Measurements from ENCODE around the gene NUP98.

NUP98 gene

GRCh38 chr11:3710485-3711259 is 86.7 kb downstream of the NUP98 start:
- no peak overlapping the region for H3K4me3 ChIP-seq (ENCODE audit: low read depth, low read length)
- H3K9me3 ChIP-seq, result no peaks in the 10 kb centered on the region
- no peak for DNase-seq
- H3K27me3 ChIP-seq, result no peaks in the 10 kb centered on the region
- H3K36me3 ChIP-seq, result peaks cover 17% of the 10 kb centered on the region
- H3K4me1 ChIP-seq, result no peaks in the 10 kb centered on the region
- no peak for TF ChIP-seq CTCF (IDR thresholded peaks at IDR 0.05; ENCODE audit: low read depth, low read length)

- Histone ChIP-seq H3K36me3 (peaks cover 23% of the 10 kb centered on the region), H3K9me3 (no peaks in the 10 kb centered on the region), H3K27me3 (no peaks in the 10 kb centered on the region), H3K4me1 (no peaks in the 10 kb centered on the region), H3K4me3 (ENCODE audit: low read depth, low read length) (no peak overlapping the region)
- DNase-seq, result no peak
- no peak for TF ChIP-seq CTCF (IDR thresholded peaks at IDR 0.05; ENCODE audit: low read depth, low read length)
Observed at GRCh38 chr11:3709977-3710376, 87.4 kb downstream of the NUP98 start.

GRCh38 chr11:3707176-3707575 is 90.2 kb downstream of the NUP98 start:
- Histone ChIP-seq H3K9me3 (no peaks in the 10 kb centered on the region), H3K4me1 (no peaks in the 10 kb centered on the region), H3K36me3 (peaks cover 18% of the 10 kb centered on the region), H3K4me3 (ENCODE audit: low read depth, low read length) (no peak overlapping the region), H3K27me3 (no peaks in the 10 kb centered on the region)
- DNase-seq, result no peak
- no peak for TF ChIP-seq CTCF (IDR thresholded peaks at IDR 0.05; ENCODE audit: low read depth, low read length)

- no peaks in the 10 kb centered on the region for H3K27me3 ChIP-seq
- H3K36me3 ChIP-seq, result peaks cover 18% of the 10 kb centered on the region
- H3K4me1 ChIP-seq, result no peaks in the 10 kb centered on the region
- no peaks in the 10 kb centered on the region for H3K9me3 ChIP-seq
- no peak overlapping the region for H3K4me3 ChIP-seq (ENCODE audit: low read depth, low read length)
- TF ChIP-seq CTCF (IDR thresholded peaks at IDR 0.05; ENCODE audit: low read depth, low read length), result no peak
- no peak for DNase-seq
Observed at GRCh38 chr11:3703383-3703782, 94.0 kb downstream of the NUP98 start.

GRCh38 chr11:3700910-3701309 is 96.4 kb downstream of the NUP98 start:
- no peak for DNase-seq
- no peaks in the 10 kb centered on the region for H3K9me3 ChIP-seq
- H3K4me1 ChIP-seq, result no peaks in the 10 kb centered on the region
- no peak for TF ChIP-seq CTCF (IDR thresholded peaks at IDR 0.05; ENCODE audit: low read depth, low read length)
- H3K4me3 ChIP-seq (ENCODE audit: low read depth, low read length), result no peak overlapping the region
- peaks cover 22% of the 10 kb centered on the region for H3K36me3 ChIP-seq
- H3K27me3 ChIP-seq, result no peaks in the 10 kb centered on the region

GRCh38 chr11:3700410-3700809 is 96.9 kb downstream of the NUP98 start:
- Histone ChIP-seq H3K4me1 (no peaks in the 10 kb centered on the region), H3K36me3 (peaks cover 20% of the 10 kb centered on the region), H3K27me3 (no peaks in the 10 kb centered on the region), H3K4me3 (ENCODE audit: low read depth, low read length) (no peak overlapping the region), H3K9me3 (no peaks in the 10 kb centered on the region)
- DNase-seq, result no peak
- no peak for TF ChIP-seq CTCF (IDR thresholded peaks at IDR 0.05; ENCODE audit: low read depth, low read length)

Data from BE2C (cell line).